ENCODE results near the gene CRNN.

Gene CRNN

GRCh38 chr1:152359906-152360305 is 54.2 kb downstream of the CRNN start, which contains the start of gene FLG2:
Gene FLG2 (minus strand): TSS chr1:152360006. CDS start chr1:152358884, 1,122 bp downstream.
- Histone ChIP-seq H3K27me3 (ENCODE audit: insufficient read depth, low read length, poor library complexity) (peaks cover 5% of the 10 kb centered on the region), H3K4me2 (ENCODE audit: insufficient read depth, low read length) (no peak within 1 kb of the TSS), H3K9me3 (ENCODE audit: insufficient read depth, low read length, severe bottlenecking) (peaks cover 5% of the 10 kb centered on the region), H3K4me3 (ENCODE audit: low read depth in 1 of 2, low read length in 2 of 2) (no peak within 1 kb of the TSS), H4K20me1 (ENCODE audit: insufficient read depth, low read length) (no peaks in the 10 kb centered on the region), H3K27ac (ENCODE audit: low read length) (no peak within 1 kb of the TSS), H3K9ac (ENCODE audit: low read depth, low read length) (no peak within 1 kb of the TSS), H2AFZ (ENCODE audit: low read depth, low read length) (no peak within 1 kb of the TSS), H3K4me1 (ENCODE audit: insufficient read depth, low read length) (no peaks in the 10 kb centered on the region), H3K36me3 (ENCODE audit: insufficient read depth, low read length) (no peaks in the 10 kb centered on the region), H3K79me2 (ENCODE audit: insufficient read depth, low read length) (no peaks in the 10 kb centered on the region)
- ATAC-seq (ENCODE audit: insufficient read depth, low read depth) (no peak), DNase-seq (no peak)
- no peak for TF ChIP-seq CTCF (IDR thresholded peaks at IDR 0.05; ENCODE audit: borderline replicate concordance, extremely low read depth, low read length, poor library complexity, severe bottlenecking)
- TF ChIP-seq EZH2 (IDR thresholded peaks at IDR 0.05; ENCODE audit: borderline replicate concordance, low read depth, low read length, severe bottlenecking): no peak

Measured in DND-41 (cell line).